Measurements from ENCODE around the gene THSD4. TPM values are rescaled to one million over a fixed set of nuclear protein-coding genes. Genes with fewer than 3 reads are reported as not detected.

Gene THSD4
- total RNA-seq, 1 experiment from 2014 or later = 65.4 TPM

- intact Hi-C loops (cut with micrococcal nuclease; ENCODE audit: unreplicated experiment) (loop anchor here (10.0 kb wide), 1 partner anchor 180 kb away; the partner anchor contains the start of gene THSD4), in situ Hi-C loops (cut with HindIII; ENCODE audit: low pct_unique_long_range_greater_than_20kb, low sequenced_read_pairs) (no loop called here)
- peaks cover 53% of the 10 kb centered on the region for H3K4me1 ChIP-seq (ENCODE audit: control insufficient read depth, insufficient read depth, low read length)
- peaks cover 3% of the 10 kb centered on the region; the same call in 1 of the 2 replicates for H3K9me3 ChIP-seq (ENCODE audit: control insufficient read depth, insufficient read depth, low read depth, low read length)
- ChIA-PET POLR2A (interaction anchor here (0.6 kb wide), 1 partner anchor 133 kb away, joined by 4 read pairs; no protein-coding TSS in a partner anchor), CTCF (no interaction called here)
- no TSS peak for BruUV-seq (replicated peaks)
- no peaks in the 10 kb centered on the region for H3K27me3 ChIP-seq (ENCODE audit: control insufficient read depth, insufficient read depth, low read length)
- no peak for DNase-seq (ENCODE audit: low read depth, low spot score)
- no peak for TF ChIP-seq TCF7L2 (IDR thresholded peaks at IDR 0.05; ENCODE audit: low read depth, low read length)
- TF ChIP-seq CTCF (IDR thresholded peaks at IDR 0.05) = no peak
- no peak for TF ChIP-seq REST (IDR thresholded peaks at IDR 0.05; ENCODE audit: insufficient read depth in 1 of 2, low read depth in 2 of 2, low read length in 1 of 2)
- TF ChIP-seq SIN3A (IDR thresholded peaks at IDR 0.05; ENCODE audit: borderline replicate concordance, insufficient read depth, low read depth, low read length) = no peak
- no peak for TF ChIP-seq POLR2AphosphoS5 (IDR thresholded peaks at IDR 0.05; ENCODE audit: low read depth, low read length)
- peak overlapping the region in 1 of 2 experiments; percentile 26; a peak in 1 of 4 replicates for H3K4me3 ChIP-seq (ENCODE audit: low read depth in 2 of 2, low read length in 2 of 2)
- no peaks in the 10 kb centered on the region for H3K36me3 ChIP-seq (ENCODE audit: control insufficient read depth, insufficient read depth, low read length)
- H3K27ac ChIP-seq (ENCODE audit: low read length) = peak overlapping the region; percentile 89
- ATAC-seq = peak; percentile 8
Measured at GRCh38 chr15:71294251-71294910, 179.1 kb downstream of the THSD4 start.

- in situ Hi-C loops (cut with HindIII; ENCODE audit: low pct_unique_long_range_greater_than_20kb, low sequenced_read_pairs) (no loop called here), intact Hi-C loops (cut with micrococcal nuclease; ENCODE audit: unreplicated experiment) (loop anchor here (10.0 kb wide), 1 partner anchor 180 kb away; the partner anchor contains the start of gene THSD4)
- H3K27ac ChIP-seq (ENCODE audit: low read length) = peak overlapping the region; percentile 89
- TF ChIP-seq REST (IDR thresholded peaks at IDR 0.05; ENCODE audit: insufficient read depth in 1 of 2, low read depth in 2 of 2, low read length in 1 of 2) = no peak
- no peak for TF ChIP-seq SIN3A (IDR thresholded peaks at IDR 0.05; ENCODE audit: borderline replicate concordance, insufficient read depth, low read depth, low read length)
- peak; percentile 89 for TF ChIP-seq TCF7L2 (IDR thresholded peaks at IDR 0.05; ENCODE audit: low read depth, low read length)
- TF ChIP-seq CTCF (IDR thresholded peaks at IDR 0.05) = no peak
- TF ChIP-seq POLR2AphosphoS5 (IDR thresholded peaks at IDR 0.05; ENCODE audit: low read depth, low read length) = peak; percentile 51; the same call in 1 of the 2 replicates
- peak; percentile 92 for ATAC-seq
- CTCF ChIA-PET = no interaction called here
- peaks cover 48% of the 10 kb centered on the region for H3K4me1 ChIP-seq (ENCODE audit: control insufficient read depth, insufficient read depth, low read length)
- H3K27me3 ChIP-seq (ENCODE audit: control insufficient read depth, insufficient read depth, low read length) = no peaks in the 10 kb centered on the region
- H3K4me3 ChIP-seq (ENCODE audit: low read depth in 2 of 2, low read length in 2 of 2) = peak overlapping the region in 1 of 2 experiments; percentile 26; a peak in 2 of 4 replicates
- POLR2A ChIA-PET = interaction anchor here (0.6 kb wide), 2 partner anchors 14 to 133 kb away, joined by 3 to 4 read pairs; no protein-coding TSS in a partner anchor
- TSS peak; percentile 96 for BruUV-seq (replicated peaks)
- peak; percentile 99 for DNase-seq (ENCODE audit: low read depth, low spot score)
- H3K9me3 ChIP-seq (ENCODE audit: control insufficient read depth, insufficient read depth, low read depth, low read length) = peaks cover 3% of the 10 kb centered on the region; the same call in 1 of the 2 replicates
- no peaks in the 10 kb centered on the region for H3K36me3 ChIP-seq (ENCODE audit: control insufficient read depth, insufficient read depth, low read length)
Measured at GRCh38 chr15:71294911-71295602, 179.8 kb downstream of the THSD4 start.
